ENCODE results near the gene MAN2A1.

GRCh38 chr5:109739741-109740728, 50.3 kb downstream of the MAN2A1 start:
- TF ChIP-seq CTCF (IDR thresholded peaks at IDR 0.05): no peak
- peak in 1 of 2 donors; percentile 21 for TF ChIP-seq POLR2A (IDR thresholded peaks at IDR 0.05)
